Adrenal gland (tissue), 5 donors: ENCODE results near the gene PTPRD.

Experiments
- CTCF ChIP-seq, 6 experiments: fragments of 450-650 bp in 4 of 6; fragments of 200-600 bp in 2 of 6; sonication (generic) in 1 of 6; IDR thresholded peaks; 1 replicate in 5 of 6; 2 replicates in 1 of 6; pipeline versions ENCODE4 v1.5.1 to v1.8.0; 2016 to 2021; ENCODE audit warnings: antibody characterized with exemption in 6 of 6, mild to moderate bottlenecking in 2 of 6, moderate library complexity in 1 of 6
- POLR2A ChIP-seq, 2 donors: fragments of 450-650 bp; IDR thresholded peaks; one replicate each; pipeline ENCODE4 v1.6.1; 2017; ENCODE audit warnings: antibody characterized with exemption in 2 of 2, mild to moderate bottlenecking in 2 of 2, moderate library complexity in 1 of 2
- donor health status: DM: no; HTN: no; CAD: no.

DNA sequence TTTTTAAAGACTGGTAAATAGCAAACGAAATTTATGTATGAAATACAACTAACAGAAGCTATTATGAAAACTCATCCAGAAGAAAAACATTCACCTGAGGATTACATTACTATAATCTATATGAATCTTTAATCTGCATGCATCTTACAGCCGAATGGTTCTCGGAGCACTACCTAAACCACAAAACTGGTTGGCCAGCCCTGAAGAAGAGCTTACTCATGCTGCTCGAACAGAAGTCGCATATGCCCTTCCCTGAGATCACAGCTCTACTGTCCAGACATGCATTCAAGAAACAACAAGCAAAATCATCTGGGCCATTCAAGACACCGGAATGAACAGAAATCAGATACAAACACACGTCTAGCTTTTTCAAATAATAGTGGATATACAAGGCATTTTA, 1882.2 kb downstream of the PTPRD start:
- no peak for TF ChIP-seq CTCF (IDR thresholded peaks at IDR 0.05)
- TF ChIP-seq POLR2A (IDR thresholded peaks at IDR 0.05), result no peak
